Measurements from ENCODE around the gene NFIL3. TPM values are rescaled to one million over a fixed set of nuclear protein-coding genes. Genes with fewer than 3 reads are reported as not detected.

Gene NFIL3
- total and polyA plus RNA-seq, 2 of the 8 experiments (the other 6 are each of a cell fraction or from before 2014, with no cell fraction given), result 3.4 to 13.5 TPM

Other genes with a start within 250 kb of the NFIL3 start
- gene AUH, start 61.9 kb downstream of the NFIL3 start, total RNA-seq (2021; fragmentation: NEBNext Ultra II Directional; extraction: Animal tissue kit (Norgen Biotek cat#: 25700)), result 21.9 and 22.1 TPM in 2 replicates
- gene AUH, start 61.9 kb downstream of the NFIL3 start, polyA plus RNA-seq (2011; rRNA removed), result 5.8 and 6.2 TPM in 2 replicates

All from H1 (cell line).